SK-N-SH (cell line): ENCODE data around the gene TCP1.

Experiments
- EP300 ChIP-seq, 2 experiments: IDR thresholded peaks; 2 replicates each; pipeline versions ENCODE4 v1.4.0 to v1.6.1; 2012; ENCODE audit warnings: borderline replicate concordance in 1 of 2, low read depth in 1 of 2, low read length in 1 of 2
- EZH2phosphoT487 ChIP-seq: fragments of 200-600 bp; sonication (generic); IDR thresholded peaks from 2 replicates; pipeline ENCODE4 v1.6.1; 2017; ENCODE audit warnings: low read depth, mixed run types, mild to moderate bottlenecking, antibody characterized with exemption, moderate library complexity, borderline replicate concordance
- MXI1 ChIP-seq: IDR thresholded peaks from 2 replicates; pipeline ENCODE4 v1.6.1; 2012; ENCODE audit warnings: mild to moderate bottlenecking, low read depth, low read length, improper control_type of control experiment
- POLR2AphosphoS5 ChIP-seq: IDR thresholded peaks from 2 replicates; pipeline ENCODE4 v1.6.1; 2012; ENCODE audit warnings: low read depth, low read length
- SIN3A ChIP-seq: IDR thresholded peaks from 2 replicates; pipeline ENCODE4 v1.6.1; 2012; ENCODE audit warnings: low read depth, mild to moderate bottlenecking, low read length, moderate library complexity, borderline replicate concordance
- TCF12 ChIP-seq: IDR thresholded peaks from 2 replicates; pipeline ENCODE4 v1.4.0; 2012
- YY1 ChIP-seq: IDR thresholded peaks from 2 replicates; pipeline ENCODE4 v1.4.0; 2012; ENCODE audit warnings: low read depth, mild to moderate bottlenecking
- TF ChIP-seq, protein P1 (sequence below): fragments of 200-600 bp; sonication (generic); IDR thresholded peaks from 2 replicates; pipeline ENCODE4 v1.6.1; 2017; ENCODE audit warnings: antibody characterized with exemption, mild to moderate bottlenecking, moderate library complexity

- TF ChIP-seq EZH2phosphoT487 (no peak), POLR2AphosphoS5 (no peak), YY1 (no peak), SIN3A (no peak), MXI1 (no peak), EP300 (IDR thresholded peaks at IDR 0.05; ENCODE audit: borderline replicate concordance in 1 of 2, low read depth in 1 of 2, low read length in 1 of 2) (no peak), TCF12 (no peak)
- TF ChIP-seq, protein P1, sequence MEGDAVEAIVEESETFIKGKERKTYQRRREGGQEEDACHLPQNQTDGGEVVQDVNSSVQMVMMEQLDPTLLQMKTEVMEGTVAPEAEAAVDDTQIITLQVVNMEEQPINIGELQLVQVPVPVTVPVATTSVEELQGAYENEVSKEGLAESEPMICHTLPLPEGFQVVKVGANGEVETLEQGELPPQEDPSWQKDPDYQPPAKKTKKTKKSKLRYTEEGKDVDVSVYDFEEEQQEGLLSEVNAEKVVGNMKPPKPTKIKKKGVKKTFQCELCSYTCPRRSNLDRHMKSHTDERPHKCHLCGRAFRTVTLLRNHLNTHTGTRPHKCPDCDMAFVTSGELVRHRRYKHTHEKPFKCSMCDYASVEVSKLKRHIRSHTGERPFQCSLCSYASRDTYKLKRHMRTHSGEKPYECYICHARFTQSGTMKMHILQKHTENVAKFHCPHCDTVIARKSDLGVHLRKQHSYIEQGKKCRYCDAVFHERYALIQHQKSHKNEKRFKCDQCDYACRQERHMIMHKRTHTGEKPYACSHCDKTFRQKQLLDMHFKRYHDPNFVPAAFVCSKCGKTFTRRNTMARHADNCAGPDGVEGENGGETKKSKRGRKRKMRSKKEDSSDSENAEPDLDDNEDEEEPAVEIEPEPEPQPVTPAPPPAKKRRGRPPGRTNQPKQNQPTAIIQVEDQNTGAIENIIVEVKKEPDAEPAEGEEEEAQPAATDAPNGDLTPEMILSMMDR = no peak
Observed at GRCh38 chr6:159801935-159802334, 12.5 kb upstream of the TCP1 start.
